Neural cell (in vitro differentiated cells): ENCODE data around the gene TMEM50B.

Source experiments
- EP300 ChIP-seq: fragments of 450-650 bp; conservative IDR thresholded peaks from 2 replicates; pipeline ENCODE4 v1.6.1; 2014; ENCODE audit warnings: antibody characterized with exemption, mild to moderate bottlenecking, moderate library complexity; ENCODE audit not compliant: poor library complexity, severe bottlenecking
- EZH2 ChIP-seq: fragments of 200-600, 300-800 bp; shearing (Covaris generic), sonication (generic); IDR thresholded peaks from 2 replicates; pipeline ENCODE4 v1.6.1; 2014; ENCODE audit warnings: antibody characterized with exemption, low read length, borderline replicate concordance, mild to moderate bottlenecking; ENCODE audit not compliant: insufficient read depth, poor library complexity, severe bottlenecking
- MXI1 ChIP-seq: fragments of 450-650 bp; conservative IDR thresholded peaks from 2 replicates; pipeline ENCODE4 v1.6.1; 2014; ENCODE audit warnings: antibody characterized with exemption, mild to moderate bottlenecking; ENCODE audit not compliant: poor library complexity, severe bottlenecking
- POLR2AphosphoS5 ChIP-seq: IDR thresholded peaks from 2 replicates; pipeline ENCODE4 v1.6.1; 2012
- RAD21 ChIP-seq: fragments of 450-650 bp; conservative IDR thresholded peaks from 2 replicates; pipeline ENCODE4 v1.6.1; 2014; ENCODE audit warnings: antibody characterized with exemption, mild to moderate bottlenecking, moderate library complexity
- TAF1 ChIP-seq: IDR thresholded peaks from 2 replicates; pipeline ENCODE4 v1.6.1; 2012; ENCODE audit warnings: low read depth
- TF ChIP-seq, protein P1 (sequence below): fragments of 450-650 bp; IDR thresholded peaks from 2 replicates; pipeline ENCODE4 v1.5.1; 2014; ENCODE audit warnings: antibody characterized with exemption, mild to moderate bottlenecking, moderate library complexity; ENCODE audit not compliant: poor library complexity, severe bottlenecking
- TF ChIP-seq, protein P2 (sequence below): IDR thresholded peaks from 2 replicates; pipeline ENCODE4 v1.6.1; 2012; ENCODE audit warnings: borderline replicate concordance

DNA sequence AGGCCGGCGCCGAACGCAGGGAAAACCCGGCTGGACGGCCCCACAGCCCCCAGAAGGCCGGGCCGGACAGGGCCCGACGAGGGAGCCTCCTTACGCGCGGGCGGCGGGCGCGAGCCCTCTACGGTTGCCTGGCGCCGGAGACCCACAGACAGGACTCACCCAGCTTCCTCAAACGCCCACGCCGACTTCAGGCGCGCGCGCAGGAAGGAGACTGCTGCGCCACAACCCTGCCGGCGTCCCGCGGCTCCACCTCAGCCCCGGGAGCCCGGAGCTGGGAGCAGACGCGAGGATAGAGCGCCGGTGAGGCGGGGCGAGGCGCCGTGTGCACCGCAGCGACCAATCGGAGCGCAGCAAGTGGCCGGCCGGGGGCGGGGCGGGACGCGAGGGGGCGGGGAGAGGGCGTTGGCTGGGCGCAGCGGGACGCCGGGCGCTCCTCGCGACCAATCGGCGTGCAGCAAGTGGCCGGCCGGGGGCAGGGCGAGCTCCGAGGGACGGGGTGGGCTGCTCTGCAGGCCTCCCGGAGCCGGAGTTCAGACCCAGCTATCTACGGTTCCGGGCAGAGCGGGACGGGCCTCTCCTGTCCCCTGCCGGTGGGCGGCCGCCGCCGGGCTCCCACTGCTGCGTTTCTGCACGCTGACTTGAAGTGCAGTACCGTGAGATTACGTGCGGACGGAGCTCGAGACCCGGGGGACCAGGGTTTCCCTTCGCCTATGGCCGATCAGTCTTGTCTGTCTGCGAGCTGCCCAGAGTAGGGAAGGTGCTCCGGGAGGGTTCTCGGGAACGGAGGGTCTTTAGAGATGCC lies at the start of gene TMEM50B:
- TF ChIP-seq, protein P1, sequence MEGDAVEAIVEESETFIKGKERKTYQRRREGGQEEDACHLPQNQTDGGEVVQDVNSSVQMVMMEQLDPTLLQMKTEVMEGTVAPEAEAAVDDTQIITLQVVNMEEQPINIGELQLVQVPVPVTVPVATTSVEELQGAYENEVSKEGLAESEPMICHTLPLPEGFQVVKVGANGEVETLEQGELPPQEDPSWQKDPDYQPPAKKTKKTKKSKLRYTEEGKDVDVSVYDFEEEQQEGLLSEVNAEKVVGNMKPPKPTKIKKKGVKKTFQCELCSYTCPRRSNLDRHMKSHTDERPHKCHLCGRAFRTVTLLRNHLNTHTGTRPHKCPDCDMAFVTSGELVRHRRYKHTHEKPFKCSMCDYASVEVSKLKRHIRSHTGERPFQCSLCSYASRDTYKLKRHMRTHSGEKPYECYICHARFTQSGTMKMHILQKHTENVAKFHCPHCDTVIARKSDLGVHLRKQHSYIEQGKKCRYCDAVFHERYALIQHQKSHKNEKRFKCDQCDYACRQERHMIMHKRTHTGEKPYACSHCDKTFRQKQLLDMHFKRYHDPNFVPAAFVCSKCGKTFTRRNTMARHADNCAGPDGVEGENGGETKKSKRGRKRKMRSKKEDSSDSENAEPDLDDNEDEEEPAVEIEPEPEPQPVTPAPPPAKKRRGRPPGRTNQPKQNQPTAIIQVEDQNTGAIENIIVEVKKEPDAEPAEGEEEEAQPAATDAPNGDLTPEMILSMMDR: peak; percentile 62
- TF ChIP-seq RAD21 (peak; percentile 40), EZH2 (no peak), TAF1 (peak; percentile 76), EP300 (no peak), POLR2AphosphoS5 (peak; percentile 77), MXI1 (peak; percentile 78)
- TF ChIP-seq, protein P2, sequence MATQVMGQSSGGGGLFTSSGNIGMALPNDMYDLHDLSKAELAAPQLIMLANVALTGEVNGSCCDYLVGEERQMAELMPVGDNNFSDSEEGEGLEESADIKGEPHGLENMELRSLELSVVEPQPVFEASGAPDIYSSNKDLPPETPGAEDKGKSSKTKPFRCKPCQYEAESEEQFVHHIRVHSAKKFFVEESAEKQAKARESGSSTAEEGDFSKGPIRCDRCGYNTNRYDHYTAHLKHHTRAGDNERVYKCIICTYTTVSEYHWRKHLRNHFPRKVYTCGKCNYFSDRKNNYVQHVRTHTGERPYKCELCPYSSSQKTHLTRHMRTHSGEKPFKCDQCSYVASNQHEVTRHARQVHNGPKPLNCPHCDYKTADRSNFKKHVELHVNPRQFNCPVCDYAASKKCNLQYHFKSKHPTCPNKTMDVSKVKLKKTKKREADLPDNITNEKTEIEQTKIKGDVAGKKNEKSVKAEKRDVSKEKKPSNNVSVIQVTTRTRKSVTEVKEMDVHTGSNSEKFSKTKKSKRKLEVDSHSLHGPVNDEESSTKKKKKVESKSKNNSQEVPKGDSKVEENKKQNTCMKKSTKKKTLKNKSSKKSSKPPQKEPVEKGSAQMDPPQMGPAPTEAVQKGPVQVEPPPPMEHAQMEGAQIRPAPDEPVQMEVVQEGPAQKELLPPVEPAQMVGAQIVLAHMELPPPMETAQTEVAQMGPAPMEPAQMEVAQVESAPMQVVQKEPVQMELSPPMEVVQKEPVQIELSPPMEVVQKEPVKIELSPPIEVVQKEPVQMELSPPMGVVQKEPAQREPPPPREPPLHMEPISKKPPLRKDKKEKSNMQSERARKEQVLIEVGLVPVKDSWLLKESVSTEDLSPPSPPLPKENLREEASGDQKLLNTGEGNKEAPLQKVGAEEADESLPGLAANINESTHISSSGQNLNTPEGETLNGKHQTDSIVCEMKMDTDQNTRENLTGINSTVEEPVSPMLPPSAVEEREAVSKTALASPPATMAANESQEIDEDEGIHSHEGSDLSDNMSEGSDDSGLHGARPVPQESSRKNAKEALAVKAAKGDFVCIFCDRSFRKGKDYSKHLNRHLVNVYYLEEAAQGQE: peak; percentile 37
